IMR-90 (cell line): ENCODE results near the gene RYR1. TPM values are rescaled to one million over a fixed set of nuclear protein-coding genes. Genes with fewer than 3 reads are reported as not detected.

ENCODE experiments used
- ATAC-seq: fragments of 200-7000 bp; cut with Tn5 transposase; 2 replicates; pipeline ENCODE4 v1.9.1; 2020; ENCODE audit warnings: low read depth, mild to moderate bottlenecking, moderate library complexity
- BruUV-seq: library from RNA; stranded (reverse); fragments of 400-500 nt; replicated peaks from 2 replicates; lab custom pipeline; 2021; lab: Mats Ljungman, UMichigan
- CTCF ChIA-PET: fragments of 300-600 bp; formaldehyde crosslinking; extraction: SDS; loops from one replicate; lab custom pipeline; 2021; ENCODE audit warnings: antibody characterized with exemption; lab: Yijun Ruan, JAX
- POLR2A ChIA-PET: fragments of 300-600 bp; sonication (Branson Sonifier 250); formaldehyde crosslinking; loops from one replicate; lab custom pipeline; 2022; ENCODE audit warnings: antibody characterized with exemption; ENCODE audit not compliant: unreplicated experiment; lab: Charles Lee
- DNase-seq: peaks from one replicate; pipeline ENCODE4 v3.0.0; 2013
- H2AFZ ChIP-seq: replicated peaks from 2 replicates; pipeline ENCODE3; 2013; ENCODE audit warnings: low read length, mild to moderate bottlenecking; ENCODE audit not compliant: poor library complexity
- H2AK5ac ChIP-seq: 2 replicates; pipeline ENCODE4 v1.6.1; 2013; ENCODE audit warnings: low read depth, low read length, inconsistent platforms
- H2AK9ac ChIP-seq: replicated peaks from 2 replicates; pipeline ENCODE3; 2013; ENCODE audit warnings: mild to moderate bottlenecking, low read depth, low read length, moderate library complexity; ENCODE audit not compliant: poor library complexity
- H2BK120ac ChIP-seq: 2 replicates; pipeline ENCODE4 v1.6.1; 2013; ENCODE audit warnings: low read depth, low read length, inconsistent platforms
- H2BK15ac ChIP-seq: 3 replicates; pipeline ENCODE4 v1.6.1; 2013; ENCODE audit warnings: low read depth, low read length, inconsistent platforms
- H2BK20ac ChIP-seq: 2 replicates; pipeline ENCODE4 v1.6.1; 2013; ENCODE audit warnings: low read depth, mild to moderate bottlenecking, inconsistent platforms, low read length, moderate library complexity
- H2BK5ac ChIP-seq: 2 replicates; pipeline ENCODE4 v1.6.1; 2013; ENCODE audit warnings: mild to moderate bottlenecking, low read depth, low read length, inconsistent platforms; ENCODE audit not compliant: poor library complexity, severe bottlenecking
- H3K14ac ChIP-seq: replicated peaks from 2 replicates; pipeline ENCODE4 v1.6.1; 2013; ENCODE audit warnings: low read depth, low read length, inconsistent platforms
- H3K18ac ChIP-seq: 2 replicates; pipeline ENCODE4 v1.6.1; 2013; ENCODE audit warnings: low read depth, low read length, control low read depth
- H3K23ac ChIP-seq: 2 replicates; pipeline ENCODE4 v1.6.1; 2013; ENCODE audit warnings: low read depth, low read length, inconsistent platforms
- H3K27ac ChIP-seq: 2 replicates; pipeline ENCODE4 v1.5.1; 2013; ENCODE audit warnings: mild to moderate bottlenecking, control low read depth, low read length; ENCODE audit not compliant: insufficient read depth
- H3K27me3 ChIP-seq: 2 replicates; pipeline ENCODE4 v1.6.1; 2013; ENCODE audit warnings: low read length; ENCODE audit not compliant: control insufficient read depth, insufficient read depth
- H3K36me3 ChIP-seq: 2 replicates; pipeline ENCODE4 v1.6.1; 2013; ENCODE audit warnings: low read length, mixed read lengths; ENCODE audit not compliant: control insufficient read depth, insufficient read depth
- H3K4ac ChIP-seq: 2 replicates; pipeline ENCODE4 v1.6.1; 2013; ENCODE audit warnings: low read depth, low read length, inconsistent platforms
- H3K4me1 ChIP-seq: 2 replicates; pipeline ENCODE4 v1.6.1; 2013; ENCODE audit warnings: low read length, mixed read lengths; ENCODE audit not compliant: control insufficient read depth, insufficient read depth
- H3K4me2 ChIP-seq: 2 replicates; pipeline ENCODE4 v1.6.1; 2013; ENCODE audit warnings: low read depth, mild to moderate bottlenecking, control low read depth, low read length, moderate library complexity
- H3K4me3 ChIP-seq: 2 replicates; pipeline ENCODE4 v1.5.1; 2013; ENCODE audit warnings: low read depth, mild to moderate bottlenecking, control low read depth, low read length, moderate library complexity; ENCODE audit not compliant: insufficient read depth
- H3K56ac ChIP-seq: 2 replicates; pipeline ENCODE4 v1.6.1; 2013; ENCODE audit warnings: low read length, inconsistent platforms; ENCODE audit not compliant: insufficient read depth; ENCODE audit errors: extremely low read depth
- H3K79me1 ChIP-seq, 2 experiments: 2 replicates each; pipeline ENCODE4 v1.6.1; 2013; ENCODE audit warnings: low read length in 2 of 2, inconsistent platforms in 1 of 2, low read depth in 1 of 2
- H3K9ac ChIP-seq: 2 replicates; pipeline ENCODE4 v1.6.1; 2013; ENCODE audit warnings: low read depth, low read length, control low read depth
- H3K9me1 ChIP-seq: 2 replicates; pipeline ENCODE4 v1.6.1; 2013; ENCODE audit warnings: low read length, inconsistent platforms; ENCODE audit not compliant: insufficient read depth
- H3K9me3 ChIP-seq: 2 replicates; pipeline ENCODE4 v1.6.1; 2013; ENCODE audit warnings: low read length; ENCODE audit not compliant: control insufficient read depth, insufficient read depth
- H4K20me1 ChIP-seq: 2 replicates; pipeline ENCODE4 v1.6.1; 2013; ENCODE audit warnings: low read length, inconsistent platforms; ENCODE audit not compliant: insufficient read depth
- H4K5ac ChIP-seq: 2 replicates; pipeline ENCODE4 v1.6.1; 2013; ENCODE audit warnings: mild to moderate bottlenecking, low read depth, low read length, control low read depth
- H4K8ac ChIP-seq, 2 experiments: 2 replicates each; pipeline ENCODE4 v1.6.1; 2013; ENCODE audit warnings: low read depth in 2 of 2, low read length in 2 of 2, control low read depth in 1 of 2, inconsistent platforms in 1 of 2
- H4K91ac ChIP-seq: 2 replicates; pipeline ENCODE4 v1.6.1; 2013; ENCODE audit warnings: low read depth, low read length, inconsistent platforms; ENCODE audit not compliant: insufficient read depth
- BHLHE40 ChIP-seq: fragments of 150-350 bp; IDR thresholded peaks from 2 replicates; pipeline ENCODE4 v1.6.1; 2016; ENCODE audit warnings: mild to moderate bottlenecking, low read depth, low read length
- CEBPB ChIP-seq: IDR thresholded peaks from 2 replicates; pipeline ENCODE4 v1.6.1; 2012; ENCODE audit warnings: low read depth, low read length, improper control_type of control experiment
- CHD1 ChIP-seq: IDR thresholded peaks from 2 replicates; pipeline ENCODE4 v1.6.1; 2012; ENCODE audit warnings: low read depth, low read length, improper control_type of control experiment
- FOS ChIP-seq: fragments of 150-350 bp; IDR thresholded peaks from 2 replicates; pipeline ENCODE4 v1.6.1; 2016; ENCODE audit warnings: low read depth, low read length
- MAFK ChIP-seq: IDR thresholded peaks from 2 replicates; pipeline ENCODE4 v1.6.1; 2012; ENCODE audit warnings: low read depth, low read length, improper control_type of control experiment
- MAZ ChIP-seq: IDR thresholded peaks from 2 replicates; pipeline ENCODE4 v1.6.1; 2012; ENCODE audit warnings: low read depth, mild to moderate bottlenecking, low read length, improper control_type of control experiment, moderate library complexity, borderline replicate concordance
- MXI1 ChIP-seq: IDR thresholded peaks from 2 replicates; pipeline ENCODE4 v1.6.1; 2012; ENCODE audit warnings: low read depth, mild to moderate bottlenecking, low read length, moderate library complexity, borderline replicate concordance
- NFE2L2 ChIP-seq: fragments of 150-350 bp; IDR thresholded peaks from 2 replicates; pipeline ENCODE4 v1.6.1; 2016; ENCODE audit warnings: low read depth, mild to moderate bottlenecking, low read length
- POLR2A ChIP-seq: IDR thresholded peaks from 2 replicates; pipeline ENCODE4 v1.6.1; 2012; ENCODE audit warnings: mild to moderate bottlenecking, low read depth, low read length
- RAD21 ChIP-seq: IDR thresholded peaks from 2 replicates; pipeline ENCODE4 v1.6.1; 2012; ENCODE audit warnings: low read length, improper control_type of control experiment
- RCOR1 ChIP-seq: IDR thresholded peaks from 2 replicates; pipeline ENCODE4 v1.6.1; 2012; ENCODE audit warnings: mild to moderate bottlenecking, low read length, improper control_type of control experiment; ENCODE audit not compliant: insufficient replicate concordance
- RFX5 ChIP-seq: IDR thresholded peaks from 2 replicates; pipeline ENCODE4 v1.8.0; 2012; ENCODE audit warnings: low read depth, mild to moderate bottlenecking, low read length, moderate library complexity
- SMC3 ChIP-seq: fragments of 150-350 bp; IDR thresholded peaks from 2 replicates; pipeline ENCODE4 v1.6.1; 2016; ENCODE audit warnings: low read depth, mild to moderate bottlenecking, antibody characterized with exemption, low read length, moderate library complexity
- USF2 ChIP-seq: fragments of 150-350 bp; IDR thresholded peaks from 2 replicates; pipeline ENCODE4 v1.6.1; 2017; ENCODE audit warnings: mild to moderate bottlenecking, antibody characterized with exemption, low read length, low read depth
- WGBS, 2 experiments: methylation state at CpG; one replicate each; pipeline versions ENCODE4 v1.1.5 to v1.1.7; 2013; ENCODE audit warnings: missing lambda C conversion rate in 2 of 2; ENCODE audit not compliant: insufficient read length in 1 of 2; ENCODE audit errors: extremely low coverage in 2 of 2; 5-methylcytosine and 5-hydroxymethylcytosine counted together
- dilution Hi-C: fragments of 300-500 bp; cut with HindIII; formaldehyde crosslinking; loops from one replicate; pipeline ENCODE4 v1.14.3; 2018; ENCODE audit warnings: low sequenced_read_pairs; ENCODE audit not compliant: unreplicated experiment
- in situ Hi-C: fragments of 300-500 bp; cut with MboI; formaldehyde crosslinking; loops from 3 replicates; pipeline ENCODE4 v1.14.3; 2019; ENCODE audit warnings: low sequenced_read_pairs, inconsistent platforms, mixed read lengths
- intact Hi-C: fragments of 100-400 bp; cut with micrococcal nuclease; formaldehyde crosslinking; loops from 2 replicates; pipeline ENCODE4 v1.10.0; 2022
- polyA plus RNA-seq, 3 experiments: library from polyadenylated mRNA; depleted of rRNA; stranded (reverse); fragments of >200 nt; gene quantifications; 2 replicates each; pipeline ENCODE4 v1.2.3, GENCODE V29; 2012; ENCODE audit warnings: low replicate concordance in 1 of 3
- total RNA-seq: library from RNA; depleted of rRNA; stranded (reverse); fragments of >200 nt; gene quantifications from 2 replicates; pipeline ENCODE4 v1.2.3, GENCODE V29; 2012
- TF ChIP-seq, protein P1 (sequence below): conservative IDR thresholded peaks from 2 replicates; pipeline ENCODE4 v1.5.1; 2012; ENCODE audit warnings: mild to moderate bottlenecking, low read depth, low read length, improper control_type of control experiment
- TF ChIP-seq, protein P2 (sequence below): fragments of 150-350 bp; IDR thresholded peaks from 2 replicates; pipeline ENCODE4 v1.6.1; 2016; ENCODE audit warnings: low read depth, mild to moderate bottlenecking, low read length, moderate library complexity, borderline replicate concordance

Gene RYR1
- total and polyA plus RNA-seq, 2 of the 4 experiments (the other 2 are of a cell fraction) = not detected

GRCh38 chr19:38599722-38600121 lies 166.2 kb downstream of the RYR1 start:
- Histone ChIP-seq H3K56ac (no peak overlapping the region), H3K9me3 (no peaks in the 10 kb centered on the region), H4K91ac (no peak overlapping the region), H3K79me1 (no peaks in the 10 kb centered on the region), H3K9me1 (no peaks in the 10 kb centered on the region), H3K4me1 (no peaks in the 10 kb centered on the region), H3K4me3 (no peak overlapping the region), H3K18ac (no peak overlapping the region), H2BK20ac (no peak overlapping the region), H2AK9ac (no peak overlapping the region), H3K27ac (no peak overlapping the region), H4K8ac (no peak overlapping the region), H2BK15ac (no peak overlapping the region), H3K27me3 (peaks cover 2% of the 10 kb centered on the region), H3K4me2 (no peak overlapping the region), H2BK5ac (no peak overlapping the region), H2AFZ (no peak overlapping the region), H3K36me3 (no peaks in the 10 kb centered on the region), H3K4ac (no peak overlapping the region), H3K9ac (no peak overlapping the region), H3K23ac (no peak overlapping the region), H2AK5ac (no peak overlapping the region), H2BK120ac (no peak overlapping the region), H4K20me1 (no peaks in the 10 kb centered on the region), H3K14ac (no peak overlapping the region), H4K5ac (no peak overlapping the region)
- CTCF ChIA-PET = no interaction called here
- TF ChIP-seq CHD1 (no peak), NFE2L2 (no peak), FOS (no peak), RCOR1 (no peak), SMC3 (no peak), RAD21 (no peak), MXI1 (no peak), CEBPB (no peak), MAFK (no peak), USF2 (no peak), MAZ (no peak), BHLHE40 (no peak), POLR2A (no peak), RFX5 (no peak)
- TF ChIP-seq, protein P1, sequence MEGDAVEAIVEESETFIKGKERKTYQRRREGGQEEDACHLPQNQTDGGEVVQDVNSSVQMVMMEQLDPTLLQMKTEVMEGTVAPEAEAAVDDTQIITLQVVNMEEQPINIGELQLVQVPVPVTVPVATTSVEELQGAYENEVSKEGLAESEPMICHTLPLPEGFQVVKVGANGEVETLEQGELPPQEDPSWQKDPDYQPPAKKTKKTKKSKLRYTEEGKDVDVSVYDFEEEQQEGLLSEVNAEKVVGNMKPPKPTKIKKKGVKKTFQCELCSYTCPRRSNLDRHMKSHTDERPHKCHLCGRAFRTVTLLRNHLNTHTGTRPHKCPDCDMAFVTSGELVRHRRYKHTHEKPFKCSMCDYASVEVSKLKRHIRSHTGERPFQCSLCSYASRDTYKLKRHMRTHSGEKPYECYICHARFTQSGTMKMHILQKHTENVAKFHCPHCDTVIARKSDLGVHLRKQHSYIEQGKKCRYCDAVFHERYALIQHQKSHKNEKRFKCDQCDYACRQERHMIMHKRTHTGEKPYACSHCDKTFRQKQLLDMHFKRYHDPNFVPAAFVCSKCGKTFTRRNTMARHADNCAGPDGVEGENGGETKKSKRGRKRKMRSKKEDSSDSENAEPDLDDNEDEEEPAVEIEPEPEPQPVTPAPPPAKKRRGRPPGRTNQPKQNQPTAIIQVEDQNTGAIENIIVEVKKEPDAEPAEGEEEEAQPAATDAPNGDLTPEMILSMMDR = no peak
- TF ChIP-seq, protein P2, sequence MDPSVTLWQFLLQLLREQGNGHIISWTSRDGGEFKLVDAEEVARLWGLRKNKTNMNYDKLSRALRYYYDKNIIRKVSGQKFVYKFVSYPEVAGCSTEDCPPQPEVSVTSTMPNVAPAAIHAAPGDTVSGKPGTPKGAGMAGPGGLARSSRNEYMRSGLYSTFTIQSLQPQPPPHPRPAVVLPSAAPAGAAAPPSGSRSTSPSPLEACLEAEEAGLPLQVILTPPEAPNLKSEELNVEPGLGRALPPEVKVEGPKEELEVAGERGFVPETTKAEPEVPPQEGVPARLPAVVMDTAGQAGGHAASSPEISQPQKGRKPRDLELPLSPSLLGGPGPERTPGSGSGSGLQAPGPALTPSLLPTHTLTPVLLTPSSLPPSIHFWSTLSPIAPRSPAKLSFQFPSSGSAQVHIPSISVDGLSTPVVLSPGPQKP = no peak
- no peak for DNase-seq
- intact Hi-C loops (no loop called here), dilution Hi-C loops (no loop called here), in situ Hi-C loops (no loop called here)
- POLR2A ChIA-PET = no interaction called here
- WGBS, 2 experiments = 100% methylated on average over 1 of the region's 11 CpGs; no CpG with 5 or more reads in 1 of the 2 experiments
- ATAC-seq = no peak
- no TSS peak for BruUV-seq
